Activated T-cell treated with anti-CD3 and anti-CD28 coated beads for 4 hours (primary cell): ENCODE results near the gene KCNF1.

Experiments
- DNase-seq: peaks from one replicate; pipeline ENCODE4 v3.0.0-alpha.2; 2020

Gene KCNF1, protein sequence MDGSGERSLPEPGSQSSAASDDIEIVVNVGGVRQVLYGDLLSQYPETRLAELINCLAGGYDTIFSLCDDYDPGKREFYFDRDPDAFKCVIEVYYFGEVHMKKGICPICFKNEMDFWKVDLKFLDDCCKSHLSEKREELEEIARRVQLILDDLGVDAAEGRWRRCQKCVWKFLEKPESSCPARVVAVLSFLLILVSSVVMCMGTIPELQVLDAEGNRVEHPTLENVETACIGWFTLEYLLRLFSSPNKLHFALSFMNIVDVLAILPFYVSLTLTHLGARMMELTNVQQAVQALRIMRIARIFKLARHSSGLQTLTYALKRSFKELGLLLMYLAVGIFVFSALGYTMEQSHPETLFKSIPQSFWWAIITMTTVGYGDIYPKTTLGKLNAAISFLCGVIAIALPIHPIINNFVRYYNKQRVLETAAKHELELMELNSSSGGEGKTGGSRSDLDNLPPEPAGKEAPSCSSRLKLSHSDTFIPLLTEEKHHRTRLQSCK

DNA sequence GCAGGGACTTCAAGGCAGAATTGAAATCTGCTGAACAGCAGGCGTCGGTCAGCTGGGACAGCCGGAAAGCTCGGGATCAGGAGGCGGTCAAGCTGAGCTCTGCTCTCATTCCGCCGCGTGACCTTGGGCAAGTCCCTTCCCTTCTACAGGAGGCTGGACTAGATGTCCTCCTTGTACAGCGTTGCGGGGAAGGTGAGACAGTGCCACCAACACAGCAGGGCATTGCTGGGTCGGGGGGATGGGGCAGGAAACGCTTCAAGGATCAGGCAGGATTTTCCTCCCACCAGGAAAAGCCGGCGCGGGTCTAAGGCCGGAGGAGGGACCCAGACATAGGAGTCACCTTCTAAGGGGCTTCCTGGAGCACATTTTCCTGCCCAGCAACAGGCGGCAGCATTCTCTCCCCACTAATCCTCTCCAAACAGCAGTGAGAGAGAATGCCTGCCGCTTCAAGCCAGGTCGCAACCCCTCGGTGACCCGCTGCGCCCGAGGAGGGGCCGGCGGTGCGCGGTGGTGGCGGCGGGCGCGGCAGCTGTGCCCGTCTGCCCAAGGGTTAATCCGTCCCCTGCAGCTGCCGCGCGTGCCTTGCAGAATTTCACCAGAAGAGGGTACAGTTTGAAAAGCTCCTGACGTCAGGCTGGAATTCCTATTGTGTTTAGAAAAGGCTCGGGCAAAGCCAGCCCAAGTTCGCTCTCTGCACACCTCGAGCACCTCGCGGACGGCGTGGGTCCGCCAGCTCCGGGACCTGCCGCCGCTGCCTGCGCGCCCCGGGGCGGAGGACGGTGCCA lies at the start of gene KCNF1:
KCNF1 (plus strand) TSS at position 644 of the 785 bp plus-strand sequence. CDS start 493 bp downstream, outside the sequence.
- DNase-seq = no peak

DNA sequence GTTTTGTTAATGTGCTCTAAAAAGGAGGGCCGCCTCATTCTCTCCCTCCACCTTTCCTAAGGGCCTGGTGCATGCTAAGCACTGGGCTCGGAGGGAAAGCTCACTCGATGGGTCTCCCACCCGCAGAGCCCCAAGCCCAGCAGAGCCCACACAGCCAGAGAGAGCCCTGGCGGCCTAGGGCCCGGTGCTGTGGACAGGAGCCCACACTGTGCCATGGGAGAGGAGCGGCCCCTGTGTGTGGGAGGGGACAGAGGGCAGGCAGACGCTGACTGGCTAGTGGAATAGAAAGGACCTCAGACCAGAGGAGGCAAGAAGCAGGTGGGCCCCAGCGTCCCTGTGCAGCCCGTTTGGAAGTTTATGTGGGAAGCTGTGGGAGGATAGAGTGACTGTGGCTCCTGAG lies 49.4 kb upstream of the KCNF1 start:
- no peak for DNase-seq

DNA sequence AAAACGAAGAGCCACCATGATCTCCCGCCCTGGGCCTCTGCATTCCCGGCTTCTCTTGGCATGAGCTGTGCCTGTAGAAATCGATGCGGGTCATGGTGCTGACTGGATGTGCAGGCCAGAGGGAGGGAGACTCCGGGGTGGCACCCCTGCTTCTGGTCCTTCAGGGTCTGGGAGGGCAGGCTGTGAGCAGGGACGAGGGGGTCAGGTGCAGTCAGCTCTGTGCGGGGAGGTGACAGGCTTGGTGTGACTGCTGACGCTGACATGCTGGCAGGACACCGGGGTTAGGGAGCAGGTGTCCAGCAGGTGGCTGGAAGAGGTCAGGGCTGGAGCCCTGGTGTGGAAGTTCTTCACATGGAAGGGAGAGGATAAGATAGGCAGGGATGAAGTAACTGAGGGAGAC lies 48.7 kb upstream of the KCNF1 start:
- DNase-seq = no peak

DNA sequence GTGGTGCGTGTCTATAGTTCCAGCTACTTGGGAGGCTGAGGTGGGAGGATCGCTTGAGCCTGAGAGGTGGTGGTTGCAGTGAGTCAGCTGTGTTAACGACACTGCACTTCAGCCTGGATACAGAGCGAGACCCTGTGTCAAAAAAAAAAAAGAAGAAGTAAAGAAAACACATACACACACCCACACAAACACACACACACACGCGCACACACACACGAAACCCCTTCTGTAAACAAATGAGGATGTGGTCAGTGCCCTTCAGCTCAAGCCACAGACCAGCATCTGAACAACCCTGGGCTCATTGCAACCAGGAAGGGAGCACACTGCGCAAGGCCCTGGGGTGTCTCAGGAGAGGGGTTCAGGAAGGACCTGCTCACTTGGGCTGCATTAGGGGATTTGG lies 47.9 kb upstream of the KCNF1 start:
- DNase-seq = no peak

DNA sequence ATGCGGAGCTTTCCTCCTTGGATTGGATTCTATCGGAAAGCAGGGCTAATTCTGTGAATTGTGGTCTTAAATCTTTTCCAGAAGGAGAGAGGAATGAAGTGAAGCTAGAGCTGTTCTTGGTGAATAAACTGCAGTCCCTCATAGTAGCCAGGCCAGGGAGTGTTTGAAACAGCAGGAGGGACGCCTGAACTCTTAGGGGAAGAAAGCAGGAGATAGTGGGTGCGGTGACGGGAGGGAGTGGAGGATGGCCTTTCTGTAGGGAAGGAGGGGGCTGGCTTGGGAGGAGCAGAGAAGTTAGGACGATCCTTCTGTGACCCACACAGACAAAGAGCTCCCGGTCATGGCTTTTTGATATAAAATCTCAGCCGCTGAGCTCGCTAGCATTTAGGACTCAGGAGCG lies 47.5 kb upstream of the KCNF1 start:
- no peak for DNase-seq

DNA sequence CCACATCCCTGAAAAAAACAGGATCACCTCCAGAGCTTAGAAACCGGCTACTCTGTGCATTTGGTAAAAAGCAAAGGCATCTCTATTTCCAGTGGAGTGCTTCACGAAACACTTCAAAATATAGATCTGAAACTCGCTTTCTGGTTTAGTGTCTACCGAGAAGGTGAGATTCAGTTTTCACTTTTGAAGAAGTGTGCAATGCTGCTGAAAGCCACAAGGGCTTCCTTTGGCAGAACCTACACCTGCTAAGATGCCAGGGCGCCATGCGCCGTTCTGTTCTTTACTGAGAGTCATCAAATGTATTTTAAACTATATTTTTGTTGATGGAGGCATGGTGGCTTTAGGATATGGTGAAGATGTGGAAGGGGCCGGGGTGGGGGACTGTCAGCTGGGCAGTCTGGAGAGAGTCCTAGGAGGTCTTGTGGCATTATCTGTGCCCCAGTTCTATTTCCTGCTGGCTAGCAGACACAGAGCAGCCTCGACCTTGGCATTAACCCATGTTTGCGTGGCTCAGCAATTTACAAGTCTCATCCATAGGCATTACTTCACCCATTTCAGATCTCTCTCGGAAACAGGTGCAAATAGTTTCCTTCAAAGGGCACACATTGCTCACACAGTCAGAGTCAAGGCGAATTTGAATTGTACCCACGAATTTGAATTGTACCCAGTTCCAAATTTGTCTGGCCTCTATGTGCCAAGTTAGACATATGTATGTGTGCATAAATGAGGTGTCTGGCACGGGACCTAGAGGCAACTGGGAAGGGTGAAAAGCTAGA lies 46.7 kb upstream of the KCNF1 start:
- DNase-seq = no peak

DNA sequence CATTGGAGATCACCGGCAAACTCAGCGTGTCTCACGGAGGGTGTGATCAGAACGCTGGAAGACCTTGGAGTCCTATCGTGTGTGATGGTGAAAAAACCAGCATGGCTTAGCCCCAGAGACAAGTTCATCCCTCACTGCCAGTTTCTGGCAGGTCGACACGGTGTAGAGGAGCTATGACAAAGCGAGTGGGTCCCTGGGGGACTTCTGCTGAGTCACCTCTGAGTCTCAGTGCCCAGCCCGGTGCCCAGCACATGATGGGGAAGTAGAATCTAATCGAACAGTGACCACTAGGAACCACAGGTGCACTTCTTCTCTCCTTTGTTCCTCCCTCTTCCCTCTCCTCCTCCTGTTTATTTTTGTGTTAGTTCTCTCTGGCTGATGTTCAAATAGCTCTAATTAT lies 45.9 kb upstream of the KCNF1 start:
- DNase-seq = no peak

DNA sequence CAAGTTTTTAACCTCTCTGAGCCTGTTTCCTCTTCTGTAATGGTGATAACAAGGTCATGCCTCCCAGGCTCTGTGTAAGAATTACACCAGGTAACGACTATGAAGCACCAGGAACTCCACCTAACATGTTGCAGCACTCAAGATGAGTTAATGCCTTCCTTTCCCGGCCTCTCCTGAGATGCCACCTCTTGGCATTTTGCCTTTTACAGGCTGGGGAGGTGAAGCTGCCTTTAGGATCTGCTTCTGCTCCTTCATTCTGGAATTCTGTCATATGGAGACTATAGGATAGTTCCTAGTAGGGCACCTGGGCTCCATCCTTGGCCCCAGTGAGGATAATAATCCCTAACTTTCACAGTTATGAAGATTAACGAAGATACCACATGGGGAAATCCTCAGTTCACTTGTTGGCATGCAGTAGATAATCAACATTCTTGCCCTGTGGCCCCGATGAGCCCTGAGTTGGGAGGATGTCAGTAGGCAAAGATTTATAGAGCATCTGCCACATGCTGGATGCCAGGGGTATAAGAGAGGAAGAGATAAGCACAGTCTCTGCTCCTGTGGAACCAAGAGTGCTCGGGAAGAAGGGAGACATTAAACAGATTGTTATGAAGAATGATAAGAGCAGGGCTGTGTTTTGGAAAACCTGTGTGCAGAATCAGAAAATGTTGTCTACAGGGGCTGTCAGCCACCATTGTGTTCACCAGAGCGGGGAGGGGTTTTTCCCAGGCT lies 43.9 kb upstream of the KCNF1 start:
- DNase-seq = no peak

DNA sequence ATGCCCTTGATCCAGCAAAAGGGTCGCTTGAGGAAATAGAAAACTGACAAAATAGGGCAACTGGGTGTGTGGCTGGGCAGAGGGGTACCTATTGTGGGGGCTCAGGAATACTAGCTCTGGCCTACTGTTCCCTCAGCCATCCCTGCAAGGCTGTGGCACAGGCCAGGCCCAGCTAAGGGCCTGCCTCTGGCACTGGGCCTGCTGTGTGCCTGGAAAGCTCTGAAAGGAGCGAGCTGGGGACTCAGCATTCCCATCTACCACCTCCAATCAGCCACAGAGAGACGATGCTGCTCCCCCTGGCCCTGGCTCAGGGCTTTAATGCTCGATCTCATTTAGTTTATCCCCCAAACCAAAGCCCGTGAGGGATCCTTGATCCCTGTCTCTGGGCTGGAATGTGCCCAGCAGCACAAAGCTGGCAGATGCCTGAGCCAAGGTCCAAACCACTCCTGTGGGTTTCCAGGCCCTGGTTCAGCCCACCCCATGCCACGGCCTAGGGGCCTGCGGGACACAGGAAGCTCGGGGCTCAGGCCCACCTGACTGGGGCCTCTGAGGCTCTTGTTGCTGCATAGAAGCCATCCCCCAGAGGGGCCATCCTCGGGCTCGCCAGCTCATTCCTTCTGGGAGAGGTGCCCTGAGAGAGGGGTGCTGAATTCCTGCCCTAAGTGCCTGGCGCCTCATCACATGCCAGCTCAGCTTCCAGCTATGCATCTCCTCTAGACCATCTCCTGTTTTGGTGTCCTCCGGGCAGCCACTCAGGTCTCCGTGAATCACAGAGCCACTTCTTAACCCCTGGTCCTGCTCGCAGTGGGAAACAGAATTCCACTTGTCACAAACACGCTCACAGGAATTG lies 43.0 kb upstream of the KCNF1 start:
- no peak for DNase-seq

DNA sequence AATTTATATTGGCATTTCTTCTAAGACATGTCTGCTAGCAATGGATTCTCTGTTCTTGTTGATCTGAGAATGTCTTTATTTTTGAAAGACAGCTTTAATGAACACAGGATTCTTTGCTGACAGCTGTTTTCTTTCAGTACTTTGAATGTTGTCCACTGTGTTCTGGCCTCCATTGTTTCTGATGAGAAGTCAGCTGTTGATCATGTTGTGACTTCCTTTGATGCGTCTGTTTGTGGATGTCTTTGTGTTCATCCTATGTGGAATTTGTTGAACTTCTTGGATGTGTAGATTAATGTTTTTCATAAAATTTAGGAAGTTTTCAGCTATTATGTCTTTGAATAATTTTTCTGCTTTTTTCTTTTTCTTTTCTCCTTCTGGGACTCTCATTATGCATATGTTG lies 39.8 kb upstream of the KCNF1 start:
- no peak for DNase-seq

DNA sequence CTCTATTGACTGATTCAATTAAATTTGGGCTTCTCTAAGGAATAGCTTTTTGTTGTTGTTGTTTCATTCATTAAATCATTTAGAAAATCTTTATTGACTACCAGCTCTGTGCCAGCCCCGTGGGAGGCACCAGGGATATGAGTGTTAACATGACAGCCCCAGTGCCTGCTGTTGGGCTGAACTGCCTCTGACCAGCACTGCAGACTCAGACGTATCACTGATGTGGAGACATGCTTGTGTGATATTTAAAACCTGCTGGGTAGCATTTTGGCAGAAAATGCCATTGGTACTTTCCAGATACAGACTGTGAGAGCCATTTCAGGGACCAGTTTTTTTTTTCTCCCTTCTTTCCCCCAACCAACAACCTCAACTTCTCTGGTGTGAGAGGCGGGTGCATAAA lies 38.6 kb upstream of the KCNF1 start:
- DNase-seq = no peak

DNA sequence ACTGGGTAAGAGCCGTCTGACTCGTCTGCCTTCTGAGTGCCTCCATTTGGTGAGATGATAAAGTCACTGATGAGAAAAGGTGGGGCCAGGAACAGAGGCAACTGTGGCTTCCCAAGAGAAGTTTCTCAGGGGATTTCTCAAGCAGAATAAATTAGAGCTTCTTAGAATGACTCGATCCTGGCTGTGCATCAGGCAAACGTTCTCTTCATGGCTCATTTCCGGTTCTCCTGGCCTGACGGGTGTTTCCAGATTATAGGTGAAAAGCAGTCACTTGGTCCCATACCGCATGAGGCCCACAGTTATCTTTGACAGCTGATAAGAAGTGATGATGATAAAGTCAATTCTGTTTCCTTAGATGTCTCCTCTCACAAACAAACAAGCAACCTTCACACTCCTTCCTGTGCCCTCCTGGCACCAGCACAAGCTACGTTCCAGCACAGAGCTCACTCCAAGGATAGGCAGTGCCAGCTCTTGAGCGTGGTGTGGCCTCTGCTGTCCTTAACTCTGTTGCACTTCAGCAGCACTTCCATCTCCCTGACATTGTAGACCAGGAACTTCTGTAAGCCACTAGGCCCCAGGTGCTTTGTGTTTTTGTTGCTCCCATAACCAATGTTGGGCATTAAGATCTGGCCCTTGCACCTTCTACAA lies 37.8 kb upstream of the KCNF1 start:
- no peak for DNase-seq

DNA sequence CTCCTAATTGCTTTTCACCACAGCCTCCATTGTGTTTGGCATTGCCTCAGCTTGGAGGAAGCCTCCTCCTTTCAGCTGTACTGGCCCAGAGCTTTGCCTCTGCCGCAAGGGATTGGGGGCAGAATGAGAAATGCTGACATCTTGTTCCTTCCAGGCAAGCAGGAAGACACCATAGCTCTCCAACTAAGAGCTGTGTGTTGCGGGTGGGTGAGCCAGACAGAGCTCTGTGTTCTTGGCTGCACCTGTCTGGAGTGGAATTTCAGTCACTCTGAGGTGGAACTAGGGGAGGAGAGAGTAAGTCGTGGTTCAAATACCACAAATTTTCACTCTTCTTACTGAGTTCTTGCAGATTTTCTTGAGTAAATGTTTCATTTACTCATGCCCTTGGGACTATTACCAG lies 36.6 kb upstream of the KCNF1 start:
- no peak for DNase-seq

DNA sequence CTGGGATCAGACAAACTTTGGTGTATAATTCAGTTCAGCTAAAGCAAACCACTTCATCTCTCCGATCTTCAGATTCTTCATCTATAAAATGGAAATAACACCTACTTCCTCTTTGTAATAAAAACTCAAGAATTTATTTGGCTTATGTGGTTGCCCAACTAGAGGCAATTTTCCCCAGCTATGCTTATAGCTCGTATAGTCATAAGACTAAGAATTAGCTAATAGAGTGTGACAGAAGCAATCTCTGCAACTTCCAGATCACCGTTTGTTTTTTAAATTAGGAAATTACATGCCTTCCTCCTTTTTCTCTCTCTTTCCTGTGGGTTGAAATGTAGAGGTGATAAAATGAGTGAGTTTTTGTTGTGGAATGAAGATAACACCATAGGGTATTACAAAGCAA lies 35.3 kb upstream of the KCNF1 start:
- no peak for DNase-seq

DNA sequence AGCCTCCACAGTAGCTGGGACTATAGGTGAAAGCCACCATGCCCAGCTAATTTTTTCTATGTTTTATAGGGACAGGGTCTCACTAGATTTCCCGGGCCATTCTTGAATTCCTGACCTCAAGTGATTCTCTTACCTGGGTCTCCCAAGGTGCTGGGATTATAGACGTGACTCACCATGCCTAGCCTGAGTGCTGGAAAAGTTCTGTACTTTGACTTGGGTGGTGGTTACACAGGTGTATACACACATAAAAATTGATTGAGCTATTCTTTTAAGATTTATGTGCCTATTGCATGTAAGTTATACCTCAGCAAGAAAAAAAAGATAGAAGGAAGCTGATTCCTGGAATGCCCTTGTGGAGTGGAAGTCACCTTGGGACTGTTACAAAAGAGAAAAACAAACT lies 34.8 kb upstream of the KCNF1 start:
- DNase-seq = no peak

DNA sequence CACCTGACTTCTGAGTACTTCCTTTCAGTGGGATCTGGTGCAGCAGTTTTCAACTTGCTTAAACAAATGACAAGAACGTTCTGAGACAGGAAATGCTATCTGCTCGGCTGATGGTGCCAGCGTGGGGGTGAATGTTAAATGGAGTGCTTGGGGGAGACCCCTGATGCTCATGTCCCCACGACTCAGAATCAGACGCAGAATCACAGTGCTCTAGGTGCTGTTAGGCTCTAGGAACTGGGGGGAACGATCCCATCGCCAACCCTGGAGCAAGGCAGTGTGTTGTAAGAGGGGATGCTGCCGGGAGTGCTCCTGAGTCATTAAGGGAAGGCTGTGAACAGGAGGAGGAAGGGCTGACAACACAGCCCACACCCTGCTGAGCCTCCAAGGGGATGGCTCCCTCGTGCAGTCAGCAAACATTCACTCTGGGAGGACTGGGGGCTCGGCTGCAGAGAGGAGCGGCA lies 34.1 kb upstream of the KCNF1 start:
- no peak for DNase-seq

DNA sequence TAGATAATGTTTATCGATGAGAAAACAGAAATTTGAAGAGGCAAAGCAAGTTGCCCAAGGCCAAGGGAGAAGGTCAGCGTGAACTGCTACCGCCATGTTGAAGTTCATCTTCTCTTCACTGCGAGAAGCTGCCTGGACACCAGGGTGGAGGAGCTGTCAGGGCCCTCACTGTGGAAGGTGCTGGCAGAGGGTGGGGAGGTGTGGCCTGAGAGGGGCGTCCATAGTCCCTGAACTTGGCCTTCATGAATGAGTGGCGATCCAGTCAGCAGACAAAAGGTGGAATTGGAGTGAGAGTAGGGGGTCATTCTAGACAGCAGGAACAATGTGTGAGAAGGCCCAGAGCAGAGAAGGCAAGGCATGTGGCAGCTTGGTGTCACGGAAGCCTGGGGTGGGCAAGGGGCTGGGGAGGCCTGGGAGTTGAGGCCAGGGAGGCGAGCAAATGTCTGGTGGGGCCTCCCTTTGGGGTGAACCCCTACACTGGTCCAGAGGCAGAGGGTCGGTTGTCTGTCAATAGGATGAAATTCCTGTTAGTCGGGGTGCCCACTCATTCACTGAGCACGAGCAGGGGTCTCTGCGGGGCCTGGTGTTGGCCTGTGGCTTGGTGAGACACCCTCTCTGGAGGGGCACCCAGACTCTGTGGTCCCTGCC lies 33.3 kb upstream of the KCNF1 start:
- no peak for DNase-seq

DNA sequence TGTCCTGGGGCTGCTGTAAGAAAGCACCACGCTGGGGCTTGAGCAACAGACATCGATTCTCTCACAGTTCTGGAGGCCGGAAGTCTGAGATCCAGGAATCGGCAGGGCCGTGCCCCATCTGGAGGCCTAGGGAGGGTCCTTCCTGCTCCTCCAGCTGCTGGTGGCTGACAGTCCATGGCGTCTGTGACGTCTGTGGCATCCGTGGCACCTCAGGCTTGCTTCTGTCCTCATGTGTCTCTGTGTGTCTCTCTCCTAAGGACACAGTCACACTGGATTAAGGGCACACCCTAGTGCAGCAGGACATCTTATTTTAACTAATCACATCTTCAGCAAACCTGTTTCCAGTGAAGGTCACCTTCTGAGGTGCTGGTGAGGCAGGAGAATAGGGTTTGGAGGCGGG lies 32.6 kb upstream of the KCNF1 start:
- no peak for DNase-seq

DNA sequence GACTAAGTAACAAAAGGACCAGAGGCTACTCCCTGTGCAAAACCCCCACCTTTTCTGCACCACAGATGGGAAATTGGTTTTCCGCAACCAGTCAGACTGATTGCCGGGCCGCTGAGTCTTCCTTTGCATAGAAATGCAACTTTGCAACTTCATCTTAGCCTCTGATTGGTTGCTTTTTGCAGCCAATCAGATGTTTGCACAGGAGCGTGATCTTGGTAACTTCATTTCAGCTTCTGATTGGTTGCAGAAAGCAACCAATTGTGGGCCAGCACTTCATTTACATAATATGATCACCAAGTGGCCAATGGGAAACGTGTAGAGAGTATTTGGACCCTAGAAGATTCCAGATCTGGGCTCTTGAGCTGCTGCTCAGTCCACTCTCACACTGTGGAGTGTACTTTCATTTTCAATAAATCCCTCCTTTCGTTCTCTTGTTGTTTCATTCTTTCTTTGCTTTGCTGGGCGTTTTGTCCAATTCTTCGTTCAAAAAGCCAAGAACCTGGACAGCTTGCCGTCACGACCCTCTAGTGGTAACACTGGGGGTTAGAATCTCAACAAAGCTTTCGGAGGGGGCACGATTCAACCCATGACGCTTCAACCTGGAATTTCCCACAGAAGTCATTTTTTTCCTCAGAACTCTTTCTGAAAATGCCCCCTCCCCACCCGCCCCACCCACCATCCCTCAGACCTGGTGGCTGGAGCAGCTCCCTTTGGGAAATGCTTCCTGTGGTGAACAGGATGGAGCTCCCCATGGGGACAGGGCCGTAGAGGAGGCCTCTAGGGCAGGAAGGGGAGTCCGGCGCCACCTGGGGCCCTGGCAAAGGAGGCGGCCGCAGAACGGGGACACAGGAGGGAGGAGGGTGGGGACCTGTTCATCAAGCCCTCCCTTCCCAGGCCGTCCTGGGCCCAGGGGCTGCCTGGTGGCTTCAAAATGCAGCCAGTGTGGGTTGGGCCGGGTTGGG lies 31.8 kb upstream of the KCNF1 start:
- DNase-seq = no peak
